Upper lobe of left lung (tissue), 6 donors: ENCODE data around the gene STIM2. TPM values are rescaled to one million over a fixed set of nuclear protein-coding genes. Genes with fewer than 3 reads are reported as not detected.

Experiments
- ATAC-seq, 2 donors: fragments of 200-7000 bp; cut with Tn5 transposase; one replicate each; pipeline ENCODE4 v1.9.1; 2022; ENCODE audit warnings: mild to moderate bottlenecking in 2 of 2, moderate library complexity in 2 of 2; ENCODE audit not compliant: low FRiP score in 2 of 2
- DNase-seq, 2 donors: peaks; one replicate each; pipeline ENCODE4 v3.0.0-alpha.2; 2019 to 2020
- H3K27ac ChIP-seq, 4 donors: fragments of 200-600 bp; sonication (generic); one replicate each; pipeline ENCODE4 v1.5.1; 2016 to 2019
- H3K27me3 ChIP-seq, 4 donors: fragments of 200-600 bp; sonication (generic); one replicate each; pipeline ENCODE4 v1.5.1; 2017 to 2019
- H3K36me3 ChIP-seq, 4 donors: fragments of 200-600 bp; sonication (generic); one replicate each; pipeline ENCODE4 v1.5.1; 2016 to 2019
- H3K4me1 ChIP-seq, 4 donors: fragments of 200-600 bp; sonication (generic); one replicate each; pipeline ENCODE4 v1.5.1; 2018 to 2019
- H3K4me3 ChIP-seq, 4 donors: fragments of 200-600 bp; sonication (generic); one replicate each; pipeline ENCODE4 v1.5.1; 2017 to 2019; ENCODE audit warnings: mild to moderate bottlenecking in 2 of 4, moderate library complexity in 1 of 4
- H3K9me3 ChIP-seq, 4 donors: fragments of 200-600 bp; sonication (generic); one replicate each; pipeline ENCODE4 v1.5.1; 2018 to 2019
- EP300 ChIP-seq, 4 donors: sonication (generic); formaldehyde crosslinking; IDR thresholded peaks; one replicate each; pipeline ENCODE4 v1.5.1; 2017; ENCODE audit warnings: antibody characterized with exemption in 4 of 4, control low read depth in 2 of 4
- POLR2A ChIP-seq, 4 donors: fragments of 450-650 bp; IDR thresholded peaks; one replicate each; pipeline ENCODE4 v1.5.1; 2016 to 2017; ENCODE audit warnings: antibody characterized with exemption in 4 of 4, mild to moderate bottlenecking in 2 of 4
- POLR2AphosphoS5 ChIP-seq, 2 donors: sonication (generic); formaldehyde crosslinking; IDR thresholded peaks; one replicate each; pipeline ENCODE4 v1.5.1; 2017; ENCODE audit warnings: antibody characterized with exemption in 2 of 2
- WGBS, 2 donors: methylation state at CpG; one replicate each; pipeline ENCODE4 v1.1.5; 2017 to 2018; 5-methylcytosine and 5-hydroxymethylcytosine counted together
- total RNA-seq, 6 donors: library from RNA; depleted of rRNA in 4 of 6; stranded (reverse); fragments of >200 nt in 4 of 6; gene quantifications; one replicate each; pipeline versions ENCODE4 v1.1.0 to v1.2.1, GENCODE V29; 2016 to 2021
- TF ChIP-seq, protein P1 (sequence below), 6 experiments: fragments of 450-650 bp in 4 of 6; fragments of 200-600 bp in 2 of 6; sonication (generic) in 2 of 6; IDR thresholded peaks; one replicate each; pipeline ENCODE4 v1.5.1; 2016 to 2019; ENCODE audit warnings: antibody characterized with exemption in 6 of 6
- donor health status: DM: no; HTN: no; CAD: no; lungs with moderate emphysema.
- donor health status: DM: no; HTN: yes; CAD: no; lungs with severe emphysema.

STIM2 gene
- total RNA-seq, 6 donors from 2014 or later, result 21.6 to 54.3 (median 37.8) TPM

DNA sequence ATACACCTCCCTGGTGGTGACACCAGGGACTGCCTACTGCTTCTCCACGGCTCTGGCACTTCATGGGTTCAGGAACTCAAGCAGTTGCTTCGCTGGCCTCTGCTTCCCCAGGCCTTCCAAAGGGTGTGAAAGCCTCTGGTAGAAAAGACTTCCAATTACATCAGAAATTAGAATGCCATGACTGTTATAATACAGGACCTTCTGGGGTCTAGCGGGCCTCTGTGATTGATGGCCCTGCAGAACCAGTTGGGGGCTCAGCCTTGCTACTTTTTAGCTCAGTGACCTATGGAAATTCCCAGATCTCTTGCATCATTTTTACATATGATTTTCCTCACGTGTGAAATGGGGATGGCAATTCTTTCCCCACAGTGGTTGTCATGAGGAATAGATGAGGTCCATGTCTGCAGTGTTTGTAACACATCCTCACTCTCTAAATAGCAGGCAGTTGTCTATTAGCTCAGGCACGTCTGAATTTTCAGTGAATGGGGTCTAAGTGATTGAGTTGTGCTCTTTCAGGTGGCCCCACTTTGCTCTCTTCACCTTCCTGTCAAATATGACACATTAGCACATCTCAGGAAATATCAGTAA, 198.3 kb downstream of the STIM2 start:
- Histone ChIP-seq H3K27ac (no peak overlapping the region), H3K4me3 (no peak overlapping the region)
- TF ChIP-seq POLR2A (IDR thresholded peaks at IDR 0.05) (no peak), POLR2AphosphoS5 (IDR thresholded peaks at IDR 0.05) (no peak), EP300 (IDR thresholded peaks at IDR 0.05) (no peak)
- TF ChIP-seq, protein P1, sequence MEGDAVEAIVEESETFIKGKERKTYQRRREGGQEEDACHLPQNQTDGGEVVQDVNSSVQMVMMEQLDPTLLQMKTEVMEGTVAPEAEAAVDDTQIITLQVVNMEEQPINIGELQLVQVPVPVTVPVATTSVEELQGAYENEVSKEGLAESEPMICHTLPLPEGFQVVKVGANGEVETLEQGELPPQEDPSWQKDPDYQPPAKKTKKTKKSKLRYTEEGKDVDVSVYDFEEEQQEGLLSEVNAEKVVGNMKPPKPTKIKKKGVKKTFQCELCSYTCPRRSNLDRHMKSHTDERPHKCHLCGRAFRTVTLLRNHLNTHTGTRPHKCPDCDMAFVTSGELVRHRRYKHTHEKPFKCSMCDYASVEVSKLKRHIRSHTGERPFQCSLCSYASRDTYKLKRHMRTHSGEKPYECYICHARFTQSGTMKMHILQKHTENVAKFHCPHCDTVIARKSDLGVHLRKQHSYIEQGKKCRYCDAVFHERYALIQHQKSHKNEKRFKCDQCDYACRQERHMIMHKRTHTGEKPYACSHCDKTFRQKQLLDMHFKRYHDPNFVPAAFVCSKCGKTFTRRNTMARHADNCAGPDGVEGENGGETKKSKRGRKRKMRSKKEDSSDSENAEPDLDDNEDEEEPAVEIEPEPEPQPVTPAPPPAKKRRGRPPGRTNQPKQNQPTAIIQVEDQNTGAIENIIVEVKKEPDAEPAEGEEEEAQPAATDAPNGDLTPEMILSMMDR (IDR thresholded peaks at IDR 0.05), result no peak

DNA sequence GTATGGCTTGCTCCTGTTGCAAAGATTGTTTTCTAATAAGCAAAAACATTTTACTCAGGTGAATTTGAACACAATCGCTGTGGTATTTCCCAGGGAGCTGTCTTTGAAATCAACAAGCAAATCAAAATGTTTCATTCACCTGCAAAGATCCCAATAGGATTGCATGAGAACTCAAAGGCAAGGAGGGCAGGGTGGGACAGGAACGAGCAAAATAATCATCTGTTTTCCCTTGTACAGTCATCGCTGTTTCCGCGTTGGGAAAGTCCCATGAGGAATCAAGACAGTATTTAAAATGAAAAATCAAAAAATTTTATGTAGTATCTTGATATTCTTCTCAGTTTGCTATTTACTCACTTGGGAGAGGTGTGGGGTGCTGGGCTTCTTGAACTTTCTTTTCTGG, 198.8 kb downstream of the STIM2 start:
- Histone ChIP-seq H3K36me3 (no peaks in the 10 kb centered on the region), H3K27ac (no peak overlapping the region), H3K27me3 (no peaks in the 10 kb centered on the region), H3K4me3 (no peak overlapping the region), H3K4me1 (no peaks in the 10 kb centered on the region), H3K9me3 (no peaks in the 10 kb centered on the region)
- TF ChIP-seq POLR2A (IDR thresholded peaks at IDR 0.05) (no peak), POLR2AphosphoS5 (IDR thresholded peaks at IDR 0.05) (no peak), EP300 (IDR thresholded peaks at IDR 0.05) (no peak)
- TF ChIP-seq, protein P1 (IDR thresholded peaks at IDR 0.05), result no peak
- ATAC-seq (no peak), DNase-seq (no peak)
- 81 to 89% methylated on average over 5 of the region's 5 CpGs for WGBS, 2 donors

More for the DNA sequence above, 198.3 kb downstream of the STIM2 start:
- Histone ChIP-seq H3K4me1 (no peaks in the 10 kb centered on the region), H3K9me3 (no peaks in the 10 kb centered on the region), H3K36me3 (no peaks in the 10 kb centered on the region), H3K27me3 (no peaks in the 10 kb centered on the region)
- no peak for DNase-seq
- no peak for ATAC-seq
- WGBS, 2 donors, result 44 to 52% methylated on average over 5 of the region's 5 CpGs

- H3K27me3 ChIP-seq, result no peaks in the 10 kb centered on the region
- H3K4me3 ChIP-seq, result no peak overlapping the region
These were observed 201.6 kb downstream of the STIM2 start for GRCh38 chr4:27062256-27062655.

GRCh38 chr4:27066591-27066990, 205.9 kb downstream of the STIM2 start:
- H3K4me3 ChIP-seq, result no peak overlapping the region

More at GRCh38 chr4:27062256-27062655, 201.6 kb downstream of the STIM2 start:
- Histone ChIP-seq H3K4me1 (peaks cover 0 to 7% (median 0%) of the 10 kb centered on the region in 4 donors), H3K27ac (no peak overlapping the region), H3K9me3 (no peaks in the 10 kb centered on the region), H3K36me3 (no peaks in the 10 kb centered on the region)
- TF ChIP-seq EP300 (IDR thresholded peaks at IDR 0.05) (no peak), POLR2AphosphoS5 (IDR thresholded peaks at IDR 0.05) (no peak)
- DNase-seq, result no peak
- 87% methylated on average over 7 of the region's 7 CpGs for WGBS, 2 donors
- no peak for ATAC-seq

DNA sequence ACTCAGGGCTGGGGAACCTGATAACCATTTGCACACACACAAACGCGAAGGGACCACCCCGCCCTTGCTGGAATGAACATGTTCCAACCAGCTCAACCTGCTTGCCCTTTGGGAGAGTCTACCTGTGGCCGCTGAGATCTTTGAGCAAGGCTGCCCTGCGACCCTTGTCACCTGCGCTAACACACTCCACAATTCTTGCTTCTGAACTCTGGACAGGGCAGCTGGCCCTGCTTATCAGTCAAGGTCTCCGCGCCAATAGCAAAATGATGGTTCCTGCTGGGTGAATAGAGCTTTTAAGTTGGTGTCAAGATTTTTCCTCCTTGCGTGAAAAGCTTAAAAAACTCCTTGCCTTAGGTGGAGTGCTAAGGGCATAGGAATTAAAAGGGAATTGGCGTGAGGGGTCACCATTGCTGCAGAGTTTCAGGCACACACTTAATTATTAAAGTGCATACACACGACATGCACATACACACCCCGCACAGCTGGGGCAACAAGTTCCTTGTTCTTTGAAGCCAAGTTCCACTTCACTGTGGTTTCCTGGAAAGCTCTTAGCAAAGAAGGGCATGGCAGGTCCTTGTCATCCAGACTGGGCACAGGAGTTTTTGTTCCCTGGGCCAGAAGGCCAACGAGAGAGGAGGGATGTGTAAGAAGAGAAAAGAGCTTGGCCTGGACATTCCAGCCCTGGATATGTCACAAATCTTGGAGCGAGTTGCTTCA, 207.7 kb downstream of the STIM2 start:
- peak; percentile 79 to 87 for ATAC-seq
- 61 to 72% methylated on average over 14 of the region's 14 CpGs for WGBS, 2 donors

More at GRCh38 chr4:27066591-27066990, 205.9 kb downstream of the STIM2 start:
- TF ChIP-seq EP300 (IDR thresholded peaks at IDR 0.05), result no peak
- TF ChIP-seq, protein P1 (IDR thresholded peaks at IDR 0.05), result no peak
- TF ChIP-seq POLR2AphosphoS5 (IDR thresholded peaks at IDR 0.05), result no peak
- no peak for TF ChIP-seq POLR2A (IDR thresholded peaks at IDR 0.05)
- Histone ChIP-seq H3K36me3 (no peaks in the 10 kb centered on the region), H3K9me3 (no peaks in the 10 kb centered on the region), H3K27ac (no peak overlapping the region), H3K27me3 (no peaks in the 10 kb centered on the region), H3K4me1 (peaks cover 0 to 24% (median 9%) of the 10 kb centered on the region in 4 donors)
- DNase-seq (peak in 1 of 2 donors; percentile 77), ATAC-seq (peak; percentile 76 to 78)
- 57 to 67% methylated on average over 3 of the region's 3 CpGs for WGBS, 2 donors

More for the DNA sequence above, 207.7 kb downstream of the STIM2 start:
- peak in 1 of 2 donors; percentile 64 for DNase-seq
- Histone ChIP-seq H3K36me3 (no peaks in the 10 kb centered on the region), H3K27ac (no peak overlapping the region), H3K4me1 (peaks cover 0 to 24% (median 9%) of the 10 kb centered on the region in 4 donors), H3K9me3 (no peaks in the 10 kb centered on the region), H3K27me3 (no peaks in the 10 kb centered on the region), H3K4me3 (no peak overlapping the region)
- TF ChIP-seq POLR2AphosphoS5 (IDR thresholded peaks at IDR 0.05) (no peak), POLR2A (IDR thresholded peaks at IDR 0.05) (no peak), EP300 (IDR thresholded peaks at IDR 0.05) (no peak)
- TF ChIP-seq, protein P1 (IDR thresholded peaks at IDR 0.05), result no peak
